D721Med (cell line): ENCODE results near the gene SEMA6A.

Experiments
- DNase-seq: peaks from one replicate; pipeline ENCODE4 v3.0.0; 2011; ENCODE audit warnings: low spot score; ENCODE audit not compliant: insufficient read length
- FAIRE-seq: peaks from 2 replicates; lab custom pipeline; 2011; peaks lifted over from hg19 to GRCh38; lab: Jason Lieb, UNC
- CTCF ChIP-seq: IDR thresholded peaks from 2 replicates; pipeline ENCODE4 v1.5.1; 2012; ENCODE audit warnings: mild to moderate bottlenecking, control low read depth; ENCODE audit not compliant: insufficient read depth; ENCODE audit errors: missing control alignments

Gene SEMA6A

GRCh38 chr5:116438979-116439554, 135.6 kb downstream of the SEMA6A start:
- no peak for FAIRE-seq
- DNase-seq: no peak
- no peak for TF ChIP-seq CTCF

- FAIRE-seq: no peak
- no peak for TF ChIP-seq CTCF
- DNase-seq: no peak
These were observed 136.6 kb downstream of the SEMA6A start for GRCh38 chr5:116437922-116438578.

GRCh38 chr5:116437351-116437705, 137.3 kb downstream of the SEMA6A start:
- FAIRE-seq: no peak
- no peak for TF ChIP-seq CTCF

GRCh38 chr5:116436674-116437350, 137.8 kb downstream of the SEMA6A start:
- no peak for DNase-seq
- FAIRE-seq: no peak
- no peak for TF ChIP-seq CTCF

More at GRCh38 chr5:116437351-116437705, 137.3 kb downstream of the SEMA6A start:
- no peak for DNase-seq

GRCh38 chr5:116428966-116429365, 145.7 kb downstream of the SEMA6A start:
- TF ChIP-seq CTCF: no peak
- DNase-seq: no peak
- FAIRE-seq: no peak

- TF ChIP-seq CTCF: no peak
- DNase-seq: no peak
- no peak for FAIRE-seq
These were observed 146.2 kb downstream of the SEMA6A start for GRCh38 chr5:116428413-116428812.

- DNase-seq: no peak
- FAIRE-seq: no peak
- no peak for TF ChIP-seq CTCF
These were observed 149.7 kb downstream of the SEMA6A start for GRCh38 chr5:116424951-116425350.
